T-helper 1 cell treated with Interleukin-12 subunit alpha and Interleukin-12 subunit beta and Interleukin-4 antibody, amounts not matched to agents 30 ng/mL and 1 ng/mL, for 36 hours (primary cell): ENCODE results near the gene MYL6. TPM values are rescaled to one million over a fixed set of nuclear protein-coding genes. Genes with fewer than 3 reads are reported as not detected.

ENCODE experiments used
- intact Hi-C: fragments of 100-400 bp; cut with micrococcal nuclease; formaldehyde crosslinking; loops from one replicate; pipeline ENCODE4 v1.15.1; 2024
- total RNA-seq: library from RNA; stranded (reverse); gene quantifications from 2 replicates; pipeline ENCODE4 v1.2.3, GENCODE V29; 2022

MYL6 gene
- total RNA-seq, 1 donor from 2014 or later, result 1,662 TPM

GRCh38 chr12:56128670-56129205, 29.4 kb upstream of the MYL6 start:
- intact Hi-C loops, result loop anchor here (1.0 to 5.0 kb wide), 5 partner anchors 10 to 1154 kb away; partner anchors contain the start of genes PYM1 and SPRYD4

- intact Hi-C loops, result loop anchor here (1.0 to 5.0 kb wide), 3 partner anchors 9 to 1153 kb away; partner anchors contain the start of gene SPRYD4
Measured at GRCh38 chr12:56129206-56129941, 28.8 kb upstream of the MYL6 start.

GRCh38 chr12:56129942-56130495, 28.1 kb upstream of the MYL6 start:
- intact Hi-C loops, result loop anchor here (1.0 to 5.0 kb wide), 3 partner anchors 8 to 1152 kb away; partner anchors contain the start of gene SPRYD4

GRCh38 chr12:56130876-56131275, 27.3 kb upstream of the MYL6 start:
- intact Hi-C loops, result no loop called here

GRCh38 chr12:56134897-56135296, 23.3 kb upstream of the MYL6 start:
- intact Hi-C loops, result no loop called here

- intact Hi-C loops, result loop anchor here (1.0 kb wide), 1 partner anchor 9 kb away; no protein-coding TSS in a partner anchor
Measured at GRCh38 chr12:56137853-56138571, 20.1 kb upstream of the MYL6 start.

GRCh38 chr12:56141946-56142784, 16.0 kb upstream of the MYL6 start:
- intact Hi-C loops, result no loop called here

- intact Hi-C loops, result no loop called here
Measured at GRCh38 chr12:56143217-56143616, 14.9 kb upstream of the MYL6 start.

GRCh38 chr12:56143870-56144269, 14.3 kb upstream of the MYL6 start:
- intact Hi-C loops, result no loop called here

GRCh38 chr12:56145217-56145616, 12.9 kb upstream of the MYL6 start:
- intact Hi-C loops, result no loop called here

GRCh38 chr12:56146492-56147460, 11.4 kb upstream of the MYL6 start:
- intact Hi-C loops, result no loop called here

- intact Hi-C loops, result loop anchor here (5.0 kb wide), 1 partner anchor 333 kb away; the partner anchor contains the start of genes ORMDL2 and SARNP
Measured at GRCh38 chr12:56150563-56150962, 7.6 kb upstream of the MYL6 start.

GRCh38 chr12:56151672-56152131, 6.5 kb upstream of the MYL6 start:
- intact Hi-C loops, result loop anchor here (1.0 to 5.0 kb wide), 11 partner anchors 9 to 334 kb away; partner anchors contain the start of genes DGKA, ORMDL2, PA2G4 and RPS26

- intact Hi-C loops, result loop anchor here (1.0 to 5.0 kb wide), 10 partner anchors 8 to 335 kb away; partner anchors contain the start of genes DGKA, ORMDL2, PA2G4 and RPS26
Measured at GRCh38 chr12:56152132-56152755, 5.9 kb upstream of the MYL6 start, which contains the start of gene MYL6B. Gene MYL6B, plus strand, starts transcription at chr12:56152587. Its CDS starts 1,332 bp downstream, at chr12:56153919.

GRCh38 chr12:56152756-56153677, 5.1 kb upstream of the MYL6 start:
- intact Hi-C loops, result loop anchor here (1.0 to 5.0 kb wide), 10 partner anchors 7 to 336 kb away; partner anchors contain the start of genes DGKA, ORMDL2, PA2G4 and RPS26

GRCh38 chr12:56153678-56154065, 4.5 kb upstream of the MYL6 start:
- intact Hi-C loops, result loop anchor here (2.0 to 5.0 kb wide), 2 partner anchors 223 to 336 kb away; partner anchors contain the start of genes DGKA, ORMDL2 and SARNP

- intact Hi-C loops, result loop anchor here (5.0 kb wide), 1 partner anchor 337 kb away; the partner anchor contains the start of genes ORMDL2 and SARNP
Measured at GRCh38 chr12:56154246-56154771, 3.9 kb upstream of the MYL6 start.
